HUES64 (cell line): ENCODE measurements around the gene DNASE1.
"Not testable (repeated sequence)": the region's sequence is repeated elsewhere in the genome, so short reads cannot be mapped to it uniquely, and the experiment has no call there.

Experiments used
- H3K27ac ChIP-seq: 2 replicates; pipeline ENCODE4 v1.7.0; 2013; ENCODE audit warnings: low read depth, low read length, inconsistent platforms
- H3K27me3 ChIP-seq: 2 replicates; pipeline ENCODE4 v1.6.1; 2013; ENCODE audit warnings: mild to moderate bottlenecking, low read length; ENCODE audit not compliant: insufficient read depth
- H3K36me3 ChIP-seq: 2 replicates; pipeline ENCODE4 v1.6.1; 2013; ENCODE audit warnings: mild to moderate bottlenecking, low read length; ENCODE audit not compliant: insufficient read depth
- H3K4me1 ChIP-seq: 2 replicates; pipeline ENCODE4 v1.6.1; 2013; ENCODE audit warnings: mild to moderate bottlenecking, low read length, moderate library complexity; ENCODE audit not compliant: insufficient read depth
- H3K4me3 ChIP-seq: 2 replicates; pipeline ENCODE4 v1.5.1; 2013; ENCODE audit warnings: mild to moderate bottlenecking, low read length, moderate library complexity
- H3K9ac ChIP-seq: 2 replicates; pipeline ENCODE4 v1.6.1; 2013; ENCODE audit warnings: mild to moderate bottlenecking, low read depth, low read length
- H3K9me3 ChIP-seq: 2 replicates; pipeline ENCODE4 v1.6.1; 2013; ENCODE audit warnings: low read depth, low read length; ENCODE audit not compliant: insufficient read depth
- WGBS: fragments of 150-250, 120-280 bp; methylation state at CpG from one replicate; pipeline ENCODE4 v1.1.7; 2013; ENCODE audit warnings: missing lambda C conversion rate; 5-methylcytosine and 5-hydroxymethylcytosine counted together

DNASE1 gene

GRCh38 chr16:3655030-3655395, 522 bp downstream of the DNASE1 start:
- Histone ChIP-seq H3K36me3 (peaks cover 65% of the 10 kb centered on the region), H3K27me3 (no peaks in the 10 kb centered on the region), H3K9ac (no peak overlapping the region), H3K4me3 (no peak overlapping the region), H3K27ac (peak overlapping the region; percentile 20; the same call in 1 of the 2 replicates), H3K9me3 (no peaks in the 10 kb centered on the region), H3K4me1 (peaks cover 3% of the 10 kb centered on the region; the same call in 1 of the 2 replicates)
- WGBS: 92% methylated on average over 12 of the region's 12 CpGs

GRCh38 chr16:3655396-3656159, 1.1 kb downstream of the DNASE1 start:
- no peak overlapping the region for H3K4me3 ChIP-seq
- no peaks in the 10 kb centered on the region for H3K27me3 ChIP-seq
- 95% methylated on average over 21 of the region's 21 CpGs for WGBS
- peaks cover 3% of the 10 kb centered on the region; the same call in 1 of the 2 replicates for H3K4me1 ChIP-seq
- no peak overlapping the region for H3K27ac ChIP-seq
- no peaks in the 10 kb centered on the region for H3K9me3 ChIP-seq
- peaks cover 71% of the 10 kb centered on the region for H3K36me3 ChIP-seq
- H3K9ac ChIP-seq: no peak overlapping the region

- not testable (repeated sequence) for H3K4me1 ChIP-seq, H3K9me3 ChIP-seq, H3K27me3 ChIP-seq, H3K4me3 ChIP-seq, H3K9ac ChIP-seq, H3K27ac ChIP-seq
- WGBS: 100% methylated on average over 6 of the region's 10 CpGs
- peaks cover 76% of the 10 kb centered on the region for H3K36me3 ChIP-seq
Observed at GRCh38 chr16:3656160-3656490, 1.6 kb downstream of the DNASE1 start.

GRCh38 chr16:3656491-3657468, 2.3 kb downstream of the DNASE1 start:
- Histone ChIP-seq H3K27me3 (no peaks in the 10 kb centered on the region), H3K9me3 (no peaks in the 10 kb centered on the region), H3K27ac (no peak overlapping the region), H3K36me3 (peaks cover 79% of the 10 kb centered on the region), H3K4me3 (no peak overlapping the region), H3K9ac (no peak overlapping the region), H3K4me1 (peaks cover 3% of the 10 kb centered on the region; the same call in 1 of the 2 replicates)
- WGBS: 95% methylated on average over 42 of the region's 42 CpGs

- Histone ChIP-seq H3K36me3 (peaks cover 94% of the 10 kb centered on the region), H3K27ac (no peak overlapping the region), H3K4me1 (no peaks in the 10 kb centered on the region), H3K27me3 (no peaks in the 10 kb centered on the region), H3K9ac (no peak overlapping the region), H3K4me3 (no peak overlapping the region), H3K9me3 (no peaks in the 10 kb centered on the region)
- WGBS: 87% methylated on average over 2 of the region's 3 CpGs
Observed at GRCh38 chr16:3659251-3659650, 4.8 kb downstream of the DNASE1 start.

- H3K9me3 ChIP-seq: no peaks in the 10 kb centered on the region
- WGBS: 96% methylated on average over 12 of the region's 12 CpGs
- H3K36me3 ChIP-seq: peaks cover 98% of the 10 kb centered on the region
- H3K27ac ChIP-seq: no peak overlapping the region
- H3K4me1 ChIP-seq: no peaks in the 10 kb centered on the region
- no peak overlapping the region for H3K9ac ChIP-seq
- H3K4me3 ChIP-seq: no peak overlapping the region
- H3K27me3 ChIP-seq: no peaks in the 10 kb centered on the region
Observed at GRCh38 chr16:3661311-3661710, 6.8 kb downstream of the DNASE1 start.

GRCh38 chr16:3661922-3662321, 7.4 kb downstream of the DNASE1 start:
- Histone ChIP-seq H3K4me3 (no peak overlapping the region), H3K27me3 (no peaks in the 10 kb centered on the region), H3K9me3 (no peaks in the 10 kb centered on the region), H3K27ac (no peak overlapping the region), H3K4me1 (no peaks in the 10 kb centered on the region), H3K36me3 (peaks cover 99% of the 10 kb centered on the region), H3K9ac (no peak overlapping the region)
- 94% methylated on average over 13 of the region's 13 CpGs for WGBS

GRCh38 chr16:3662601-3663000, 8.1 kb downstream of the DNASE1 start:
- no peak overlapping the region for H3K27ac ChIP-seq

GRCh38 chr16:3664187-3664896, 9.9 kb downstream of the DNASE1 start:
- Histone ChIP-seq H3K9me3 (no peaks in the 10 kb centered on the region), H3K4me1 (no peaks in the 10 kb centered on the region), H3K4me3 (no peak overlapping the region), H3K27me3 (no peaks in the 10 kb centered on the region), H3K9ac (no peak overlapping the region), H3K27ac (no peak overlapping the region), H3K36me3 (peaks cover 91% of the 10 kb centered on the region)
- 95% methylated on average over 31 of the region's 31 CpGs for WGBS

More at GRCh38 chr16:3662601-3663000, 8.1 kb downstream of the DNASE1 start:
- H3K4me3 ChIP-seq: no peak overlapping the region
- H3K4me1 ChIP-seq: no peaks in the 10 kb centered on the region
- H3K36me3 ChIP-seq: peaks cover 97% of the 10 kb centered on the region
- H3K27me3 ChIP-seq: no peaks in the 10 kb centered on the region
- H3K9me3 ChIP-seq: no peaks in the 10 kb centered on the region
- no peak overlapping the region for H3K9ac ChIP-seq
- WGBS: 96% methylated on average over 17 of the region's 17 CpGs

- Histone ChIP-seq H3K27me3 (no peaks in the 10 kb centered on the region), H3K4me3 (no peak overlapping the region), H3K9ac (no peak overlapping the region), H3K36me3 (peaks cover 86% of the 10 kb centered on the region), H3K4me1 (no peaks in the 10 kb centered on the region), H3K27ac (no peak overlapping the region), H3K9me3 (no peaks in the 10 kb centered on the region)
- WGBS: 95% methylated on average over 6 of the region's 6 CpGs
Observed at GRCh38 chr16:3665508-3665907, 11.0 kb downstream of the DNASE1 start.

- Histone ChIP-seq H3K9ac (no peak overlapping the region), H3K4me1 (no peaks in the 10 kb centered on the region), H3K27ac (no peak overlapping the region), H3K36me3 (peaks cover 84% of the 10 kb centered on the region), H3K9me3 (no peaks in the 10 kb centered on the region), H3K4me3 (no peak overlapping the region), H3K27me3 (no peaks in the 10 kb centered on the region)
- WGBS: 96% methylated on average over 11 of the region's 11 CpGs
Observed at GRCh38 chr16:3668626-3669025, 14.1 kb downstream of the DNASE1 start.
